NCI-H2196 (cell line): ENCODE results near the gene GLIPR1.
"Not testable (repeated sequence)": the region's sequence is repeated elsewhere in the genome, so short reads cannot be mapped to it uniquely, and the experiment has no call there.

ENCODE experiments used
- DNase-seq: peaks from one replicate; lab custom pipeline; 2025; ENCODE audit not compliant: unreplicated experiment; lab: John Stamatoyannopoulos, UW

Gene GLIPR1

GRCh38 chr12:75471902-75472890 is 8.4 kb upstream of the GLIPR1 start:
- no peak for DNase-seq

- DNase-seq: no peak
Observed at GRCh38 chr12:75474116-75474515, 6.4 kb upstream of the GLIPR1 start.

GRCh38 chr12:75476071-75476470 is 4.5 kb upstream of the GLIPR1 start:
- no peak for DNase-seq

- DNase-seq: no peak
Observed at GRCh38 chr12:75477137-75477536, 3.4 kb upstream of the GLIPR1 start.

GRCh38 chr12:75478116-75478794 is 2.3 kb upstream of the GLIPR1 start:
- DNase-seq: no peak

GRCh38 chr12:75479963-75480461 is 543 bp upstream of the GLIPR1 start:
- no peak for DNase-seq

GRCh38 chr12:75481013-75481705 is 604 bp downstream of the GLIPR1 start:
- no peak for DNase-seq

- no peak for DNase-seq
Observed at GRCh38 chr12:75481774-75482173, 1.2 kb downstream of the GLIPR1 start.

- DNase-seq: no peak
Observed at GRCh38 chr12:75482646-75483045, 2.1 kb downstream of the GLIPR1 start.

- no peak for DNase-seq
Observed at GRCh38 chr12:75483431-75483830, 2.9 kb downstream of the GLIPR1 start.

- DNase-seq: not testable (repeated sequence)
Observed at GRCh38 chr12:75484450-75484849, 3.9 kb downstream of the GLIPR1 start.

GRCh38 chr12:75487308-75487707 is 6.8 kb downstream of the GLIPR1 start:
- no peak for DNase-seq

- DNase-seq: no peak
Observed at GRCh38 chr12:75488553-75488952, 8.0 kb downstream of the GLIPR1 start.

GRCh38 chr12:75489187-75489586 is 8.6 kb downstream of the GLIPR1 start:
- DNase-seq: no peak

GRCh38 chr12:75489613-75490210 is 9.2 kb downstream of the GLIPR1 start:
- no peak for DNase-seq

GRCh38 chr12:75491169-75491568 is 10.6 kb downstream of the GLIPR1 start:
- DNase-seq: no peak

- DNase-seq: no peak
Observed at GRCh38 chr12:75503459-75503858, 22.9 kb downstream of the GLIPR1 start.

- DNase-seq: no peak
Observed at GRCh38 chr12:75503866-75504265, 23.3 kb downstream of the GLIPR1 start.

GRCh38 chr12:75505706-75506312 is 25.3 kb downstream of the GLIPR1 start:
- peak; percentile 16 for DNase-seq

GRCh38 chr12:75507086-75507485 is 26.5 kb downstream of the GLIPR1 start:
- no peak for DNase-seq

- no peak for DNase-seq
Observed at GRCh38 chr12:75508159-75508558, 27.6 kb downstream of the GLIPR1 start.
